GM18873 (cell line): Measurements from ENCODE around the gene SERINC5.
A peak's percentile ranks its signal among the peaks of the same experiment; 100 is the strongest.
"Not testable (repeated sequence)": the region's sequence is repeated elsewhere in the genome, so short reads cannot be mapped to it uniquely, and the experiment has no call there.

Source experiments
- ATAC-seq: cut with Tn5 transposase; IDR thresholded peaks from one replicate; pipeline ENCODE4 v1.9.1; 2021; ENCODE audit warnings: mild to moderate bottlenecking, moderate library complexity, moderate number of reproducible peaks; ENCODE audit not compliant: unreplicated experiment, low FRiP score

SERINC5 gene

DNA sequence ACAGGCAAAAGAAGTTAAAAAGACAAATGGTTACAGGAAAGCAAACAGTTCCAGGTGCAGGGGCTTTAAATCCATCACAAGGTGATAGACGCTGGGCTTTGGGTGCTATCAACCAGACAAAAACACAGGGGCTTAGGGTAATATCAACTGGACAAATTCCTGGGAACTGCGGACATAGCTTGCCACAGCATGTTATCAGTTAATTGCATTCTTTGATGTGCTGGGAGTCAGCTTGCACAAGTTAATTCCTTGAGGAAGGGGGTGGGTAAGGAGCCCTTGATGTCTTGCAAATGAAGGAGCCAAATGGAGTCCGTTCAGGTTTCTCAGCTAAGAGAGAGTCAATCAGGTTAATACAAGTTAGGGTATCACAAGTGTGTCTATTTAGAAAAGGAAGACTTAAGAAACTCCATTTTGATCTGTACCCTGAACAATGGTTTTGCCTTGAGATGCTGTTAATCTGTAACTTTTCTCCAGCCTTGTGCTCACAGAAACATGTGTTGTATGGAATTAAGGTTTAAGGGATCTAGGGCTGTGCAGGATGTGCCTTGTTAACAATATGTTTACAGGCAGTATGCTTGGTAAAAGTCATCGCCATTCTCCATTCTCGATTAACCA is 144.4 kb downstream of the SERINC5 start:
- not testable (repeated sequence) for ATAC-seq

DNA sequence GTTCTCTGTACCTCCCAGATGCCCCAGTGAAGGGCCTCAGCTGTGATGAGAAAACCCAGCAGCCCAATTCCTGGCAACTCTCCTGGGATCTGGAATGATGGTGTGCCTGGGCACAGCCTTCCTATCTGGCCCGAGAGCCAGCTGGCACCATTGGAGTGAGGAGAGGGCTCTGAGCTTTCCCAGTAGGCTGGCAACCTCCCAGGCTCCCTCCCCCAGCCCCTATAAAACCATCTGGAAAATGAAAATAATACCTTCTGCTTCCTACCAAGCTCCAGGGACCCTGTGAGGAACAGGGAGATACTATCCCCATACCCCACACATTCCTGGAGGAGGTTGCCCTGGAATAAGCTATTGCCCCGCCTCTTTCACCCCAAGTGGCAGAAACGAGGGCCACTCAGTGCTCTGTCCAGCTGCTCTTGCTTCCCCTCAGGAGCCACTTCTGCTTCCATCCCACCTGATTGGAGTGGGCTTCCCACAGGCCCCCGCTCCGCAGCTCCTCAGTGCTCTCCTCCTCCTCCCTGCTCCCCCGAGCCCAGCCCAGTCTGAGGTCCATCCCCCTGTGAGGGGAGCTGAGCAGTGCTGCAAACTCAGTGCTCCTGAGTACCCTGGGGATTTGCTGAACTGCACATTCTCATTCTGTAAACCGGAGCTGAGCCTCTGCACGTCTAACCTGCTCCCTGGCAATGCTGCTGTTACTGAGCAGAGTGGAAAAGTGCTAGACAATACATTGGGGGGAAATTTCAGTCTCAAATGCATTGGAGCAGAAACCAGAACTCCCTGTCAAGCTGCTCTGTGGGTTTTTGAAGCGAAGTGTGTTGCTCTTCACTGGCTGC is 146.0 kb downstream of the SERINC5 start:
- ATAC-seq: no peak

DNA sequence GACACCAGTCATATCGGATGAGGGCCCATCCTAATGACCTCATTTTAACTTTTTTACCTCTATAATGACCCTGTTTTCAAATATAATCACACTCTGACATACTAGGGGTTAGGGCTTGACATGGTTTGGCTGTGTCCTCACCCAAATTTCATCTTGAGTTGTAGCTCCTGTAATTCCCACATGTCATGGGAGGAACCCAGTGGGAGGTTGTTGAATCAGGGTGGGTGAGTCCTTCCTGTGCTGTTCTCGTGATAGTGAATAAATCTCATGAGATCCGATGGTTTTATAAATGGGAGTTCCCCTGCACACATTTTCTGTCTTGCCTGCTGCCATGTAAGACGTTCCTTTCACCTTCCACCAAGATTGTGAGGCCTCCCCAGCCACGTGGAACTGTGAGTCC is 148.9 kb downstream of the SERINC5 start:
- ATAC-seq: no peak

DNA sequence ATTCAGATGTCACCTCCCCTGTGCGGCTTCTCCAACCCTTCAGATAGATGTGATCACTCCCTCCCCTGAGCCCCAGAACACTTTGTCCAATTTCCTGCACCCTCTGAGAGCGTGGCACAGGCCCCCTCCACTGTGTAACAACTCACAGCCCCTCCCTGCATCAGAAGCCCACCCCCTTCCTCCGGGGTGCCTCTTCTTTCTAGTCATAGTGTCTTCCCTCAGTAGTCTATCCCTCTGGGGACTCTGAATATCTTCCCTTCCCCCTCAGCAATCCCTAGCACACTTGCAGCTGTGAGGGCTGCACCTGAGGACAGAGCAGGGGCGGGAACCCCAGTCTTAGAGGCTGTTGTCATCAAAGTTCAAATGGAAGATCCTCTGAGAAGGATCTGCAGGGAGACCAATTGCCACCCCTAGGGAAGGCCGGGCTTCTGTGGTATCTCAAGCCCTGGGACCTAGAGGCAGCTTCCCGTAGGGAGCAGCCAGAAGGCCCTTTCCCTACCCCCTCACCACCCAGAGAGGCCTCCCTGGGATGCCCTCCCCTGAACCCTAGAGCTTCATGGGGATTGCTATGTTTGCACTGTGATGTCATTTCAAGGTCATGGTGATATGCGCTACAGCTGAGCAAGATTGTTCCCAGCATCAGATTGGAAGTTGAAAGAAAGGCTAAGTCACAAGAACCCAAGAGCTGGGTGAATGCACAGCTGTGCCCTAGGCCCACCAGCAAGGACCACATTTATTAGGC is 150.0 kb downstream of the SERINC5 start:
- no peak for ATAC-seq

DNA sequence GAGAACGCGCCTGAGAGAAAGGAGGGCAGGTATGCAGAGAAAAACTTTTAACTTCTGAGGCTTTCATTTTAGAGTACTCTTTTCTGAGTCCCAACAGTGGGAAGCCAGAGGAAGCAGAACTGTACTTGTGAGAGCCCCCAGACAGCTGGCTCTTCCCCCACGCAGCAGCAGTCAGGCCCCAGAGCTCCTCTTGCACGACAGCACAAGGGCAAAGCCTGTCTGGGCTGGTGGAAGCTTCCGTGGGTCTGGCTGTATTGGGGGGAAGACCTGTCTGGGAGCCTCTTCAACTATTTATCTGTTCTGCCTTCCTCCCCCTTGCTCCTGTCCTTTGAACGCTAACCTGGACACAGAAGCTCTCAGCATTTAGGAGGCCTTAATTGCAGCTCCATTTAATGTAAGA is 152.5 kb downstream of the SERINC5 start:
- ATAC-seq: no peak

DNA sequence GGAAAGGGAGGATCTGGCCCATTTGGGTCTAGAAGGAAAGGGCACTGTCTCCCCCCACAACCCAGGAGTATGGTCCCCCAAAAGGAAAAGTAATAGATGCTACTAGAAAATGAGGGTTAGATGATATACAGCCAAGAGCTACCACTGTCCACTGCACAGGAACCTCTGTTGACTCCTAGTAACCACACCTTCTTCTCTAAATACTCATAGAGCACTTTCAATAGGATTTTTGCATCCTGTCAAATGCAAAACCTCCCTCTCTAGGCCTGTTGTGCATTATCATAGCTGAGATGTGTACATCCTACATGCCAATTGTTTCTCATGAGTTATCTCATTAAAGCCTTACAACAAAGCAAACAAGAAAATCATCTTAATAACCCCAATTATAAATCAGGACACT is 153.9 kb downstream of the SERINC5 start:
- ATAC-seq: peak; percentile 69

DNA sequence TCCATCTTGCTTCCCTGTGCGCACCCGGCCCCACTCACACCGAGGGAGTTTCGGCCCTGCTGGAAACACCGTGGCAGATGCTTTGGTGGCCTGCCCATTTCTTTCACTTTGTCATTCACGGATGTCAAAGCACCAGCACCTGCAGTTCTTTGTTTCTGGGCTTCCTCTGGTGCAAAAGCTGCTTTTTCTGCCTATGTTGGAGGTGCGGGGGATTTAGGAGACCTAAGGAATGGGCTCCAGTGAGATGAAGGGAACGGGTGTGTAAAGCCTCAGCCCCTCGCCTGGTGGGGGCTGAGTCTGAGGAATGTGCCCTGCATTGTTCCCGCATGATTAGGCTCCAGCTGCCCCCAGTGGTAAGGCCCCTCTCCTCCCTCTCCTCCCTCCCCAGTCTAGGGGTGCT is 158.4 kb downstream of the SERINC5 start:
- ATAC-seq: no peak

DNA sequence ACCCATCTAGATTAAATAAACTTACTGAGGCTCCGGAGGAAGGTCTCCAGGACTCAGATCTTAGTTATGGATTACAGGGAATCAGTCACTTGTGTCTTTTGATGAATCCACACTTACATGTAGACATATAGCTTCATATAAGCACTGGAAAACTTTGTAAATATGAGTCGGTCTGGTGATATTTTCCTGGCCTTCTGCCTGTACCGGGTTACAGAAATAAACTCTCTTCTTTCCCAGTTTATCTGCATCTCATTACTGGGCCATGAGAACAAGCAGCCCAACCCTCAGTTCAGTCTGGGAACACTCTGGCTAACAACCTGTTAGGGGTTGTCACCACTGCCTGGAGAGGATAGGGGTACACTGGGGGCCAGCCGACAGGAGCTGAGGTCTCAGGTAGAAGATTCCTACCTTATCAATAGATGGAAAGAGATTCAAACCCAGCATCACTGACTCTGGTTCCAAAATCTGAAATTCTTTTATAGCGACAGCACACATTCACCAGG is 161.6 kb downstream of the SERINC5 start:
- ATAC-seq: no peak

DNA sequence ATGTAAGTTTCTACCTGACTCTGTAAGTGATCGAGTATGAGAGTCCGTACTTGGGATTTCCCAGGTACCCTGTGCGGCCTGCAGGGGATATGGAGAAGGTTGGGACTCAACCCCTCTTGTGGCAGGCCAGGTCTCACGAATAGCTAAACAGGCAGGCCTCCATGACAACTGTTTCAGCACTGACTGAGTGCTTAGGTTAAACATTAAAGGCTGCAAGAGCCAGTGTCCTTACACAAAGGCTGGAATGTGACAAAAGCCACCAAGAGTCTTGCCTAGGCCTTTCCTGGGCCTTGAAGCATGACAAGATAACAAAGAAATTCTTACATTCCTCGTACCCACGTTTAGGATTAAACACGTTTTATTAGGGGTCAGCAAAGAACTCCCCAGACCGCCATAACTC is 162.1 kb downstream of the SERINC5 start:
- no peak for ATAC-seq

DNA sequence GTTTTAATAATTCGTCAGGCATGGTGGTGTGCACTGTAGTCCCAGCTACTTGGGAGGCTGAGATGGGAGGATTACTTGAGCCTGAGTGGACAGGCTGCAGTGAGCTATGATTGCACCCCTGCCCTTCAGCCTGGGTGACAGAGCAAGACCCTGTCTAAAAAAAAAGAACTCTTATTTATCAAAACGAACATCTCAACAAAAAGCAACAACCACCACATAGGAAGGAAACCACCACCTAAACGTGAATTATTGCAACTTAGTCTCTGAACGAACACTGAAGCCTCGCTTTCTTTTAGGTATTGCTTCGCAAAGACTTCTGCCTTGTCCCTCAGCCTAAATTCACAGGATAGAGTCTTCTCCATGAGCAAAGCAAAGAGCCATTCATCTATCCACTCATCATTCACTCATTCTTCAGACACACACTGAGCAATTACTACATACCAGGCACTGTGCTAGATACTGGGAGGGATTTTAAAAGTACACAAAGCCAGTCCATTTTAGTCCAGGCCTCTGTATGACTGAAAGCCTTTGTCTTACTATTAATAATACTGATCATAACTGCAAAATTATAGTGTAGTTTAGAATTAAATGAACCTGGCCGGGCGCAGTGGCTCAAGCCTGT is 163.3 kb downstream of the SERINC5 start:
- no peak for ATAC-seq

DNA sequence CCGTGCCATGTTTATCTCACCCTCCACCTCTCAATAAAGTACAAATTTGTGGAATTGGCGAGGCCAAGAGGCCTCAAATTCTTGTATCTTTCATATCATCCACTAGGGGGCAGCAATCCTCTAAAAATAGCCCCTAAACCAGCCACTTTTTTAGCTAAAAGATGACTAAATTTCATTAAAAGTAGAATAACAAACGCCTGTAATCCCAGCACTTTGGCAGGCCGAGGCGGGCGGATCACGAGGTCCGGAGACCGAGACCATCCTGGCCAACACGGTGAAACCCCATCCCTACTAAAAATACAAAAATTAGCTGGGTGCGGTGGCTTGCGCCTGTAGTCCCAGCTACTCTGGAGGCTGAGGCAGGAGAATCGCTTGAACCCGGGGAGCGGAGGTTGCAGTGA is 164.1 kb downstream of the SERINC5 start:
- ATAC-seq: not testable (repeated sequence)

DNA sequence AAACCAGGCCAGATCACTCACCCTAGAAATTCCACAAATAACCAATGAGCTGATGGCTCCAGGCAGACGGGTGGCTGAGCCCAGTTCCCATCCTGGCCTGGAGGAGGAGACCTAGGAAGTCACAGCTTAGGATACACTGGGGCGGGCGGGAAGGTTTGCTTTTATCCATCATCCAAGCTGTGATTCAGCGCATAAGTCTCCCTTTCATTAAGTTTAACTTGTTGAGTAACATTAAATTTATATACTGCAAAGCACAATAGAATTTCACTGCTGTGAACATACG is 165.0 kb downstream of the SERINC5 start:
- no peak for ATAC-seq

DNA sequence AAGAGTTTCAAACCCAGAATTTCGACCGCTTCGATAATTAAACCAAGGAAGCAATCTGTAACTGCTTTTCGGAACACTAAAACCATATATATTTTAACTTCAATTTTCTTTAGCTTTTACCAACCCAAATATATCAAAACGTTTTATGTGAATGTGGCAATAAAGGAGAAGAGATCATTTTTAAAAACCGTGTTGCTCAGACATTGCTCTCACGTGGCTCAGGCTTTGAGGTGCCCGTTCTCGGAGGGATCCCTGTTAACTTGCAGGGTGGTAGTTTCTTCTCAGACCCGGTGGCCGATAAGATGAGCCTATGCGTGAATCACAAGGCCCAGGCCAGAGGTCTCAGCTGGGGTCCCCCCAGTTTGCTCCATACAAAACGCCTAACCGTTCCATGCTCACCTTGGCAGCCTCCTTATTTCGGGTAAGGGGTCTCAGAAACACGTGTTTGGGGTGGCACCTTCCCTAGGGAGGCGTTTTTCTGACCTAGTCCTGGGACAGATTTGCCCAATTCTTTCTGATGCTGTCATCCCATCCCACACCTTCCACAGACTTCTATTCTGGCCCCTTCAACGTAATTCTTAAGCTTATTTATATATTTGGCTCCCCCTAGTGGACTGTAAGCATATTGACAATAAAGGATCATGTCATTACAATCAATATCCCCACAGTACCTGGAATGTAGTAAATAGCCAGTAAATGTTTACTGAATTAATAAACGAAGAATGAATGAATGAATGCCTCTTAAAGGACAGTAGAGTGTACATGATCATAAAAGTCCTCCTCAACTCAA is 172.6 kb downstream of the SERINC5 start:
- ATAC-seq: no peak

DNA sequence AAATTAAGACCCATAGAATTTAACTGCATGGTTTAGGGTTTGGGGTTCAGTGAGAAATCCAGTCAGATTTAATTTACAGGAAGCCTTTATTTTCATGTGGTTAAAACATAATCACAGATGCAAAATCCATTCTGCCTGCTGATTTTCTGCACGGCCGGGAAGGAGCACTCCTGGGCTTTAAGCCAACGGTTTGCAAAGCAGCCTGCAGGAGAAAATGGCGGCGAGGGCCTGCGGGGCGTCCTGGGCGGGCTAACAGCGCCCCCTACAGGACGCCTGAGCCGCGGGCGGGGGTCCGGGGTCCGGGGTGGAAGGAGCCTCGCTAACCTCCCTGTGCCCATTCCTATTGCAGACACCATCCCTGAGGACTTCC is 173.1 kb downstream of the SERINC5 start:
- no peak for ATAC-seq

DNA sequence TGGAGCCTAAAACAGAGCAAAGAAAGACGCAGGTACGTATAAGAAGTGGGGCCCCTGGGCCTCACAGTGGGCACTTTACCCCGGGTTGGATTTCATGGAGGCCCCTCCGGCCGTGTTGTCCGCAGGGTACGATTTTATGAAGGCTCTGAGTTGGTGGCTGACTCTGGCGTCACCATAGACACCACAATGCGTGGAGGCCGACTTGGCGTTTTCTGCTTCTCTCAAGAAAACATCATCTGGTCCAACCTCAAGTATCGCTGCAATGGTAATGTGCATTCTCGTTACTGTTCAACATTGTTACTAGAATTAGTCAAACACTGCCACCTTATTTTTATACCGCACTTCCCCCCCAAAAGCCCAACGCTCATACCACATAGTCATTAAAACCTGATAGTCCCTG is 173.6 kb downstream of the SERINC5 start:
- no peak for ATAC-seq

DNA sequence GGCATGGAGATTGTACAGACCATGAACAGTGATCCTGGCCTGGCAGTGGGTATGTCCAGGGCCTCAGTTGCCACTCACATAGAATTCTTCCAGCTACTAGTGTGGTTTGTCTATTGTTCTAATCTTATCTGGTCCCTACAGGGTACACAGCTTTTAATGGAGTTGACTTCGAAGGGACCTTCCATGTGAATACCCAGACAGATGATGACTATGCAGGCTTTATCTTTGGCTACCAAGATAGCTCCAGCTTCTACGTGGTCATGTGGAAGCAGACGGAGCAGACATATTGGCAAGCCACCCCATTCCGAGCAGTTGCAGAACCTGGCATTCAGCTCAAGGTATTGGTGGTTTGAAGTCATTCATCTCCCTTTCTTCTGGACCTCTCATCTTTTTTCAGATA is 176.9 kb downstream of the SERINC5 start:
- ATAC-seq: no peak

DNA sequence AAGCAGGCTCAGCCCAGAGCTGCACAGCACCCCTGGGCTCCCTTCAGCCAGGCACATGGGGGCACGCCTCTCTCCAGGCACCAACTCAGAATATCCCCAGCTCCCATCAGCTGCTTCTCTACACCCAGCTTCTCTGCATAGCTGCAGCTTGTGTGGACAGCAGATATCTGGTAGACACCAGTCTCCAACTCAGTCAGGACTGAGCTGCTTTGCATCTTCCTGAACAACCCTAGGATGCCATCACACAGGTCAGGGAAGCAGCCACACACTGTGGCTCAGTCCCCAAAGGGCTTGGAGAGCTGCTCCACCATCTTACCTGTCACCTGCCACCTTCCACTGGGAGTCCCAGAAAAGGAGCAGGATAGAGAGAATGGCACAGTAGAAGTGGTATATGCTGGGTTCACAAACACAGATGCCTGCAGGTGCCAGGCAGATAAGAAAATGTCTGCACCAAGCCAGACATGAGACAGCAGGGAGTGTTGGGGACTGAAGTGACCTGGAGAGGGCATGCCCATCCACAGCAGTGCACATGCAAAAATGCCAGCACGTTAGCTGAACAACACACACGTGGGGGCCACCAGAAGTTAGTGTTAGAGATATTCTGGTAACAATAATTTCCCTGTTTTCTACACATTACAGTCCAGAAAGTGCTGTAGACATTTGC is 178.7 kb downstream of the SERINC5 start:
- ATAC-seq: no peak

DNA sequence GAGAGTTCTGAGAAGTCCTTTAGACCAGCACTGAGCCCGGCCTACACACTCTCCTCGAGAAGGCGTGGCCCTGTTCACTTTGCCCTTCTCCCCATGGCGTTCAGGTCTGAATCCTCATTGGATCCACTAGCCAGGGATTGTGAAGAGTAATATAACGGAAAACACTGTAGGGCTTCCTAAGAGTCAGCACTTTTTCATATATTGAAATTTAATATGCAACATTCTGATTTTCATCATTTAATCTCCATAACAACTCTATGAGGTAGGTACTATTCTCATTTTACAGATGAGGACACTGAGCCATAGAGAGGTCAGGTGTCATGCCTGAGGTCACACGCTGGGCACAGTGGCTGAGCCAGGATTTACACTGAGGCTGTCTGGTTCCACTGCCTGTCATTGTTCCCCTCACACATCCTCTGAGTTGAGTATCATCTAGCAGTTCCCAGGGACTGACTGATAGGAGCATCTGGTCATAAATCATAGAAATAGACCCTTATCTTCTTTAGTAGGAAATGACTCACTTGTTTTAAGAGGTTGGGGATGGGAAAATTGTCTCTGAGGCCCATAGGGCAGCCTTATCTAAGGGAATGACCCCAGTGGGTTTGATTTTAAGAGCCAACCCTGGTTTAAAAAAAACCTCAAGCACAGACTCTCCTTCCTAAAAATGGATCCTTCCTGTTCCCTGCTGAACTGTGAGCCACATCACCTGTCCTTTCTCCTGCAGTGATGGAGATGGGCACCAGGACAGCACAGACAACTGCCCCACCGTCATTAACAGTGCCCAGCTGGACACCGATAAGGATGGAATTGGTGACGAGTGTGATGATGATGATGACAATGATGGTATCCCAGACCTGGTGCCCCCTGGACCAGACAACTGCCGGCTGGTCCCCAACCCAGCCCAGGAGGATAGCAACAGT is 179.5 kb downstream of the SERINC5 start:
- no peak for ATAC-seq
